ENCODE measurements around the gene MEA1.

MEA1 gene

DNA sequence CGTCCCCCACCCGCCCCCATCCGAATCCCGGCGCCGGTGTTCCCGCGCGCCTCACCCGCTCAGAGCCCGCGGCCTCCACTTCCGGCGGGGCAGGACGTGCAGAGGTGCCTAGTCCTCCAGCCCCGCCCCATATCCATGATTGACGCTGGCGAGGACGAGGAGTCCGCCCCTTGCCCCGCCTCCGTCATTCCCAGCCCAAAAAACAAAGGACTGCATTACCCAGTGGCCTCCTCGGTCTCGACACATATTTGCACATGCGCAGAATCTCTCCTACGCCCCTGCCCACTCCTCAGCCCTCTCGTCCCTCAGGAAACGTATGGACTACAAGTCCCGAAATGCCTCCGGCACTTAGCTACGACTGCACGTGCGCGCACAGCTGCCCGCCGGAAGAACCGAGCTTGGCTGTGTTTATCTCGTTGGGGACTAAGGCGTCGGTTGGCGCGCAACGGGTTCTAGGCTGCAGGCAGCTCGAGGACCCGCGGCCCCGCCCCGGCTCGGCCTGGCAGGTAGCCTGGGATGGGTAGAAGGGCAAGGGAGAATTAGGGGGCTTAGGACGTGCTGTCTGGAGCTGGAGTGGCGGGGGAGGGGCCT lies at the start of gene MEA1, which contains the start of gene KLHDC3:
TSS of gene MEA1 (minus strand) at position 104 of the 591 bp plus-strand sequence. CDS start 133 bp downstream, outside the sequence.
TSS of gene KLHDC3 (plus strand) at position 407 of the 591 bp plus-strand sequence. CDS start 2,944 bp downstream, outside the sequence.
- Histone ChIP-seq H3K4me1 (ENCODE audit: control insufficient read depth, insufficient read depth, low read length) (peaks cover 44% of the 10 kb centered on the region), H3K9me3 (ENCODE audit: control insufficient read depth, low read length) (no peaks in the 10 kb centered on the region), H3K4me3 (ENCODE audit: low read length) (peak within 1 kb of the TSS; percentile 94), H3K27me3 (replicated peaks; ENCODE audit: control insufficient read depth, insufficient read depth, low read length) (no peaks in the 10 kb centered on the region), H3K9ac (ENCODE audit: low read length) (peak within 1 kb of the TSS; percentile 93), H3K36me3 (ENCODE audit: control insufficient read depth, insufficient read depth, low read length, severe bottlenecking) (peaks cover 47% of the 10 kb centered on the region)
- DNase-seq (ENCODE audit: low read depth) = peak; percentile 100

DNA sequence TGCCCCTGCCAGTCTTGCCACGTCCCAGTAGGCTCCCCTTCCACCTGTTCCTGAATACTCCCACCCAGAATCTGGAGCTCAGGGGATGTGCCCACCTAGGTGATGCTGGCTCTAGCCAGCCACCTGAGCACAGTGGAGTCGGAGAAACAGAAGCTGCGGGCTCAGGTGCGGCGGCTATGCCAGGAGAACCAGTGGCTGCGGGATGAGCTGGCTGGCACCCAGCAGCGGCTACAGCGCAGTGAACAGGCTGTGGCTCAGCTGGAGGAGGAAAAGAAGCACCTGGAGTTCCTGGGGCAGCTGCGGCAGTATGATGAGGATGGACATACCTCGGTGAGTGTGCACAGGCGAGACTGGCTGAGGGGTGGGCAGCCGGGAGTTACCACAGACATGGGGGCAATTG lies 49.1 kb upstream of the MEA1 start:
- Histone ChIP-seq H3K27me3 (replicated peaks; ENCODE audit: control insufficient read depth, insufficient read depth, low read length) (no peaks in the 10 kb centered on the region), H3K9ac (ENCODE audit: low read length) (no peak overlapping the region), H3K4me1 (ENCODE audit: control insufficient read depth, insufficient read depth, low read length) (peaks cover 18% of the 10 kb centered on the region), H3K4me3 (ENCODE audit: low read length) (no peak overlapping the region), H3K36me3 (ENCODE audit: control insufficient read depth, insufficient read depth, low read length, severe bottlenecking) (peaks cover 20% of the 10 kb centered on the region), H3K9me3 (ENCODE audit: control insufficient read depth, low read length) (no peaks in the 10 kb centered on the region)
- no peak for DNase-seq (ENCODE audit: low read depth)

DNA sequence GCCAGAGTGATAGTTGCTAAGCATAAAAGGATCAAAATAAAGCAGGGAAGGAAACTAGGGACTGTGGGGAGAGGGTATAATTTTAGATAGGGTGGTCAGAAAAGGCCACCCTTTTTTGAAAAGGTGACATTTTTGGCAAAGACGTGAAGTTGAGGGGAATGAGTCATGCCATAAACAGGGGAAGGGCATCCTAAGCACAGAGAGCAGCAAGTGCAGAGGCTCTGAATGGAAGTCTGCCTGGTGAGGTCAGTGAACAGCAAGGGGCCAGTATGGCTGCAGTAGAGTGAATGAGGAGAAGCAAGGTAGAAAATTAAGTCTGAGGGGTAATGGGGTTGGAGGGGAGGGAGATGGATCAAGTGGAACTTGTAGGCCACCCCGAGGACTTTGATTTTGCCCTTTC lies 48.1 kb upstream of the MEA1 start:
- Histone ChIP-seq H3K36me3 (ENCODE audit: control insufficient read depth, insufficient read depth, low read length, severe bottlenecking) (peaks cover 22% of the 10 kb centered on the region), H3K27me3 (replicated peaks; ENCODE audit: control insufficient read depth, insufficient read depth, low read length) (no peaks in the 10 kb centered on the region), H3K9ac (ENCODE audit: low read length) (no peak overlapping the region), H3K4me3 (ENCODE audit: low read length) (no peak overlapping the region), H3K9me3 (ENCODE audit: control insufficient read depth, low read length) (no peaks in the 10 kb centered on the region), H3K4me1 (ENCODE audit: control insufficient read depth, insufficient read depth, low read length) (peaks cover 19% of the 10 kb centered on the region)
- DNase-seq (ENCODE audit: low read depth) = no peak

DNA sequence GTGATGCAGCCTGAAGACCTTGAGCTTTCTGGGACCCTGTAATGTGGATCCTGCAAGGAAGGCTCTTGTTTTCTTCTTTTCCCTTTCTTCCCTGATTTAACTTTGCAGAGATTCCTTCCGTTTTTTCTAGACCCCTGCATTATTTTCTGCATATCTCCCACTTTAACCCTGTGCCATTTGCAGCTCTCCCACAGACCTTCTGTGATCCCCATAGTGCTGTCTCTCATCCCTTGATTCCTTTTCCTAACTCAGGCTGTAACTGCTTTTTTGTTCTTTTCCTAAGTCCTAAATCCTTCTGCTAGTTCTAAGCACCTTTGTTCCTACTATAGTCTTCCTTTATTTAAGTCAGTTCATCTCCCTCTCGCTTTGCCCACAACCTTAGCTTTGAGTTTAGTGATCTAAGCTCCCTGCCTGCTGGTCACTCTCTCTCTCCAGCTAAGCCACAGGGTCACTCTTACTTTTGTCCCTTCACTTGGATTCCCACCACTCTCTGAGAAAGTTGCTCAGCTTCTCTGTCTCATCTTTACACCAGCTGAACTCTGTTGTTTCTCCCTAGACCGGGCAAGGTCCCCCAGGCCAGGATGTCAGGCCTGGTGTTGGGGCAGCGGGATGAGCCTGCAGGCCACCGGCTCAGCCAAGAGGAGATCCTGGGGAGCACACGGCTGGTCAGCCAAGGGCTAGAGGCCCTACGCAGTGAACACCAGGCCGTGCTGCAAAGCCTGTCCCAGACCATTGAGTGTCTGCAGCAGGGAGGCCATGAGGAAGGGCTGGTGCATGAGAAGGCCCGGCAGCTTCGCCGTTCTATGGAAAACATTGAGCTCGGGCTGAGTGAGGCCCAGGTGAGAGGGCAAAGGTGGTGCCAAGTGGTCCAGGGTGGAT lies 47.2 kb upstream of the MEA1 start:
- Histone ChIP-seq H3K9me3 (ENCODE audit: control insufficient read depth, low read length) (no peaks in the 10 kb centered on the region), H3K4me3 (ENCODE audit: low read length) (peak overlapping the region; percentile 92), H3K36me3 (ENCODE audit: control insufficient read depth, insufficient read depth, low read length, severe bottlenecking) (peaks cover 18% of the 10 kb centered on the region), H3K9ac (ENCODE audit: low read length) (peak overlapping the region; percentile 97), H3K4me1 (ENCODE audit: control insufficient read depth, insufficient read depth, low read length) (peaks cover 19% of the 10 kb centered on the region), H3K27me3 (replicated peaks; ENCODE audit: control insufficient read depth, insufficient read depth, low read length) (no peaks in the 10 kb centered on the region)
- DNase-seq (ENCODE audit: low read depth) = no peak

DNA sequence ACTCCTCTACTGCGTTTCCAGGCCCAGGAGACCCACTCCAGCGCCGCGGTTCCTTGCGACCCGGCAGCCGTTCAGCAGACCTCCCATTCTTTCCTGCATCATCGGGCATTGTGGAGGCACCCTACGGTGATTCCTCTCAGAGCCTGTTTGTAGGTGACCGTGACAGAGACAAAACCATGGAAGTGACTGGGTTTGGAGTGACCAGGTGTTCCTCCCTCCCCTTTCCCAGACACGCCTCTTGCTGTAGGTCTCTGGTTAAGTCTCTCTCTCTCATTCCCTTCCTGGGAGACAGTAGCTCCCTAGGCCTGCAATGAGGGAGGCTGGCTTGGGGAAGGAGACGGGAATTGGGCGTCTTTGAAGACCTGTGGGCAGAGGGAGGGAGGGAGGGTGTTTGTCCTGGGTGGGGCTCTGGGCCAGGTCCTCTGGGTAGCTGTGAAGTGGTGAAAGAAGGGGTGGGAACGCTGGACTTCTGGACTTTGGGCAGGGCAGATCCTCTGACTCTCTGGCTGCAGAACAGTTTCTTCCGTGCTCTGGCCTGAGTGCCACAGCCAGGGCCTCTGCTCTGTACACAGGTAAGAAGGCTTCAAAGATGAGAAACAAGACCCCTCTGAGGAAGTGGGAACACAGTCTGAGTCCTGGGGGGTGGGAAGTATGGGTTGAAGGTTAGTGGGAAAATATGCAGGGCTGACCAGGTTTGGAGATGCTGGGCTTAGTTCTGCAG lies 46.4 kb upstream of the MEA1 start:
- Histone ChIP-seq H3K9me3 (ENCODE audit: control insufficient read depth, low read length) (no peaks in the 10 kb centered on the region), H3K9ac (ENCODE audit: low read length) (peak overlapping the region; percentile 97), H3K4me3 (ENCODE audit: low read length) (peak overlapping the region; percentile 92), H3K27me3 (replicated peaks; ENCODE audit: control insufficient read depth, insufficient read depth, low read length) (no peaks in the 10 kb centered on the region), H3K36me3 (ENCODE audit: control insufficient read depth, insufficient read depth, low read length, severe bottlenecking) (peaks cover 19% of the 10 kb centered on the region), H3K4me1 (ENCODE audit: control insufficient read depth, insufficient read depth, low read length) (peaks cover 19% of the 10 kb centered on the region)
- peak; percentile 9 for DNase-seq (ENCODE audit: low read depth)

DNA sequence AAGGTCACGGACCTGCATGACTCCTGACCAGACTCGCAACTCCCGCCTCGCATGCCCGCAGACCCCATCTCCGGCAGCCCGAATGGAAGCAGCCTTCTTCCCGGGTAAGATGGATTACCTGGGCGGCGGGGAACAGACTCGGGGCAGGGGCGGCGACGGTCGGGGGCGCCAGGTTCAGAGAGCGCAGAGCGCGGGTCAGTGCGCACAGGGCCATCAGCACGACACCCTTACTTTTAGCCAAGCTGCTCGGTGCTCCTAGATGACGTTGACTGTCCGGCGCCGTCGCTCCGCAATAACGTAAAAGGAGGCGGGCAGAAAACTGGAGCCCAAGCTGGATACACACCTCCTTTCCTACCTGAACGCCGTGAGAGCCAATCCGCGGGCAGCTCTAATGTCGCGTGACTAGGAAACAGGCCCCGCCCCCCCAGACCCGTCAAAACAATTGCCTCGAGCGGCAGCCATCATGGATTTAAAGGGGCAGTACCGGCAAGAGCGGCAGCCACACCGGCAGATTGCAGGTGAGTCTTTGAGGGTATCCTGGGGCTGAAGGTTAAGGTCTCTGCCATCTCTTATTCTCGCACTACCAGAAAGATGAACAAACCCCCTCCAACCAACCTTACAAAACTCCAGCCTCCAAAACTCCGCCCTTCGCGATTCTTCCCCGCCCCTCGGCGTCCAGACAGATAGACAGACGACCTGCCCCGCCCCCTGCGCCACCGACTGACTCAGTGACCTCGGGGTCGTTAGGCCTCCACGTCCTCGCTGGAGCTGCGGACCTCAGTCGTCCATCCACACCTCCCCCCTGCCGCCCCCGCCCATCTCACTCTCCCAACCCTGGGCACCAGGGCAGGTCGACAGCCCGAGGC lies 45.7 kb upstream of the MEA1 start, which contains the start of the genes KLC4 and MRPL2:
TSS of gene KLC4 (plus strand) at position 464 of the 866 bp plus-strand sequence. CDS start 1,705 bp downstream, outside the sequence.
TSS of gene MRPL2 (minus strand) at position 267 of the 866 bp plus-strand sequence. CDS start at position 214, 53 bp downstream.
- H3K9me3 ChIP-seq (ENCODE audit: control insufficient read depth, low read length) = no peaks in the 10 kb centered on the region
- H3K36me3 ChIP-seq (ENCODE audit: control insufficient read depth, insufficient read depth, low read length, severe bottlenecking) = peaks cover 23% of the 10 kb centered on the region
- H3K4me3 ChIP-seq (ENCODE audit: low read length) = peak within 1 kb of the TSS; percentile 92
- H3K27me3 ChIP-seq (replicated peaks; ENCODE audit: control insufficient read depth, insufficient read depth, low read length) = no peaks in the 10 kb centered on the region
- peak; percentile 100 for DNase-seq (ENCODE audit: low read depth)
- H3K4me1 ChIP-seq (ENCODE audit: control insufficient read depth, insufficient read depth, low read length) = peaks cover 19% of the 10 kb centered on the region
- H3K9ac ChIP-seq (ENCODE audit: low read length) = peak within 1 kb of the TSS; percentile 97

DNA sequence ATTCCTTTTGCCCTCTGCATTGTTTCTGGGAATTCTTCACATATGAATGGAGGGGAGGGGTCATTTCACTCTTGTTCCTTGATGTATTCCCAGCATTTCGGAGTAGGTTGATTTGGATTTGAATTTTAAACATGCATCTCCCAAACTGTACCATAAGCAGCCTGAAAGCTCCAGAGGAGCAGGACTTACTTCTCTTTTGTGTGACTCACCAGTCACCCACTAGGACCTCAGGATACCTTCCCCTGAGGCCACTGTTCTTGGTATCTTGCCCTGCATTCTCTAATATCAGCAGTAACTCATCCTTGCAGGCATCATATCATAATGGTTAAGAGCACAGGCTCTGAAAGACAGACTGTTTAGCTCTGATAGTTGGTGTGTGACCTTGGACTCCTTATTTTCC lies 44.8 kb upstream of the MEA1 start:
- no peak for DNase-seq (ENCODE audit: low read depth)
- peak overlapping the region; percentile 92 for H3K4me3 ChIP-seq (ENCODE audit: low read length)
- no peaks in the 10 kb centered on the region for H3K9me3 ChIP-seq (ENCODE audit: control insufficient read depth, low read length)
- H3K27me3 ChIP-seq (replicated peaks; ENCODE audit: control insufficient read depth, insufficient read depth, low read length) = no peaks in the 10 kb centered on the region
- H3K36me3 ChIP-seq (ENCODE audit: control insufficient read depth, insufficient read depth, low read length, severe bottlenecking) = peaks cover 25% of the 10 kb centered on the region
- H3K4me1 ChIP-seq (ENCODE audit: control insufficient read depth, insufficient read depth, low read length) = peaks cover 24% of the 10 kb centered on the region
- peak overlapping the region; percentile 97 for H3K9ac ChIP-seq (ENCODE audit: low read length)

DNA sequence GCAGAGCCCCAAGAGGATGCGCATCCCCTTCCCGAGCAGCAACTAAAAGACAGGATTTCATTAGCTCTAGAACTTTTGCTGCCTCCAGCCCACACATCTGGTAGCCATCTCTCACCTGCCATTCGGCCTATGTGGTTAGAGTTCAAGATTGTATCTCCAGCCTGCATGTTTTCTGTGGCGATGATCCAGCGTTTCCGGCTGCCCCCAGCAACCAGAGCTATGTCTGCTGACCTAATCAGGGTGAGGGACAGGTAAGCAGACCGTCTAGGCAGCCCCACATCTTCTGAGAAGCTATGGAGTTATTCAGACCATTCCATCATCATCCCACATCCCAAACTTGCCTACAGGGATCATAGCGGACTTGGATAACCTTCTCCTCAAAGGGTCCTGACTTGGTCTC lies 42.2 kb upstream of the MEA1 start:
- no peak for DNase-seq (ENCODE audit: low read depth)
- H3K36me3 ChIP-seq (ENCODE audit: control insufficient read depth, insufficient read depth, low read length, severe bottlenecking) = peaks cover 26% of the 10 kb centered on the region

DNA sequence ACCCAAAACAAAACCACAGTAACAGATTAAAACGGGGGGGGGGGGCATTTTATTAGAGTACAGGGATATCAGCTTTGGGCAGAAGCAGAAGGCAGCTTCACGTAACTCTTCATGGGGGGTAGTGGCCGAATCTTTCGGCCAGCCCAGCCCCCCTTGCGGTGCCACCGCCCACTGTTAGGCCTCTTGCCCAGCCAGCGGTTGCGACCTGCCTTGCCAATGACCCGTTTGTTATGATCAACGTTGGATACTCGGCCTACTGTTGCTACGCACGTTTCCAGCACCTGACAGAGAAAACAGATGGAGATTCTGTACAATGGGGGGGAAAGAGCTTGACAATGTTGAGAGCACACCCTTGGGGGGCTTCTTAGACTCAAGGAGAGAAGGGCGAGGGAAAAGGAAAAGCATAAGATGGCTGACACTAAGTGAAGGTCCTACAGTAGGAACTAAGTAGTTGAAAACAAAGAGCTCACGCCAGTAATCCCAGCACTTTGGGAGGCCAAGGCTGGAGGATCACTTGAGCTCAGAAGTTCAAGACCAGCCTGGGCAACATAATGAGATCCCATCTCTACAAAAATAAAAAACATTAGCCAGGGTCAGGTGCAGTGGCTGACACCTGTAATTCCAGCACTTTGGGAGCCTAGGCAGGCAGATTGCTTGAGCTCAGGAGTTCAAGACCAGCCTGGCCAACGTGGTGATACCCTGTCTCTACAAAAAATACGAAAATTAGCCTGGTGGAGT lies 40.6 kb upstream of the MEA1 start:
- Histone ChIP-seq H3K27me3 (replicated peaks; ENCODE audit: control insufficient read depth, insufficient read depth, low read length) (no peaks in the 10 kb centered on the region), H3K9me3 (ENCODE audit: control insufficient read depth, low read length) (no peaks in the 10 kb centered on the region), H3K36me3 (ENCODE audit: control insufficient read depth, insufficient read depth, low read length, severe bottlenecking) (peaks cover 35% of the 10 kb centered on the region), H3K4me3 (ENCODE audit: low read length) (peak overlapping the region; percentile 90), H3K4me1 (ENCODE audit: control insufficient read depth, insufficient read depth, low read length) (peaks cover 36% of the 10 kb centered on the region), H3K9ac (ENCODE audit: low read length) (peak overlapping the region; percentile 98)
- no peak for DNase-seq (ENCODE audit: low read depth)

More for the DNA sequence above, 42.2 kb upstream of the MEA1 start:
- Histone ChIP-seq H3K9me3 (ENCODE audit: control insufficient read depth, low read length) (no peaks in the 10 kb centered on the region), H3K27me3 (replicated peaks; ENCODE audit: control insufficient read depth, insufficient read depth, low read length) (no peaks in the 10 kb centered on the region), H3K9ac (ENCODE audit: low read length) (no peak overlapping the region), H3K4me3 (ENCODE audit: low read length) (no peak overlapping the region), H3K4me1 (ENCODE audit: control insufficient read depth, insufficient read depth, low read length) (peaks cover 41% of the 10 kb centered on the region)
